HUES6 (cell line): ENCODE results near the gene GRK2.
A peak's percentile ranks its signal among the peaks of the same experiment; 100 is the strongest.

Experiments used
- H3K27ac ChIP-seq: 2 replicates; pipeline ENCODE4 v1.7.0; 2013; ENCODE audit warnings: low read depth, mild to moderate bottlenecking, low read length, inconsistent platforms
- H3K27me3 ChIP-seq: 2 replicates; pipeline ENCODE4 v1.6.1; 2013; ENCODE audit warnings: low read length; ENCODE audit not compliant: control insufficient read depth, insufficient read depth
- H3K36me3 ChIP-seq: 2 replicates; pipeline ENCODE4 v1.6.1; 2013; ENCODE audit warnings: low read length; ENCODE audit not compliant: control insufficient read depth, insufficient read depth
- H3K4me1 ChIP-seq: 2 replicates; pipeline ENCODE4 v1.6.1; 2013; ENCODE audit warnings: low read length; ENCODE audit not compliant: control insufficient read depth, insufficient read depth
- H3K4me3 ChIP-seq: 2 replicates; pipeline ENCODE4 v1.5.1; 2013; ENCODE audit warnings: low read depth, low read length
- H3K9ac ChIP-seq: one replicate; pipeline ENCODE4 v1.6.1; 2013; ENCODE audit warnings: mild to moderate bottlenecking, low read length
- H3K9me3 ChIP-seq: 2 replicates; pipeline ENCODE4 v1.6.1; 2013; ENCODE audit warnings: low read depth, low read length; ENCODE audit not compliant: control insufficient read depth, insufficient read depth

The GRK2 gene

DNA sequence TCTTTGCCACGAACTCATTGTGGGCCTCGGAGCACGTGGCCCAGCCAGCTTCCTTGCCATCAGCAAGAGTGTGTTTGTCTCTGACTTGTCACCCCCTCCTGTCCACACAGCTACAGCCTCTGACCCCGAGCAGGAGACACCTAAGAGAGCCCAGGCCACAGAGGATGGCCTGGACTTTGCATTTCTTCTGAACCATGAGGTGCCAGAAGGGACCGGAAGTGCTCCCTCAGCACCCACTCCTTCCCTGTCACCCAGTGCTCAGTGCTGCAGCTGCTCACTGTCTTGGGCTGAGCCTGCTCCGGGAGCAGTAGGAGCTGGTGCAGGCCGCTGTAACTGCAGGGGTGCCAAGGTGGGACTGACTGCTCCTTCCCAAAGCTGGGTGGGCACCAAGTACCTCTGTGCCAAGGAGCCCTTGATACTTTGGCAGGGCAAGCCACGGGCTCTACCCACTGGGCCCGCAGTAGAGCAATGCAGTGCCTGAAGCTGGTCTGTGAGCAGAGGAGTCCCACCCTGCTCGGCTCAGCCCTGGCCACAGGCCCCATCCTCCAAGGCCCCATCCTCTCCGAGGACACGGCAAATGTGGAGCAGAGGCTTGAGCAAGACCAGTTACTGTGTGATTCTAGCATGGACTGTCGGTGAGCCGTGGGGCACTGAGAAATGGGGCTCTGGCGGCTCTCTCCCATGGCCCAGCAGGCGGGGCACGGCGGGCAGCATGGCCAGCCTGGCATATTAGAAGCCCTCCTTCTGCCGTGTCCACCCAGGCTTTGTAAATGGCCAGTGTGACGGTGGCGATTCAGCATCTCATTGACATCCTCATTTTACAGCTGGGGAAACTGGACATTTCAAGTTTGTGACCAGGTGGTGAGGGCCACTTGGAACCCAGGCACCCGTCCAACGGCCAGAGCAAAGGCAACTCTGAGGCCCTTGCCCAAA is 6.3 kb downstream of the GRK2 start:
- H3K27ac ChIP-seq, result no peak overlapping the region
- H3K9me3 ChIP-seq, result no peaks in the 10 kb centered on the region
- H3K9ac ChIP-seq, result no peak overlapping the region
- peaks cover 57% of the 10 kb centered on the region for H3K4me1 ChIP-seq
- H3K27me3 ChIP-seq, result no peaks in the 10 kb centered on the region
- H3K4me3 ChIP-seq, result no peak overlapping the region
- H3K36me3 ChIP-seq, result peaks cover 12% of the 10 kb centered on the region

DNA sequence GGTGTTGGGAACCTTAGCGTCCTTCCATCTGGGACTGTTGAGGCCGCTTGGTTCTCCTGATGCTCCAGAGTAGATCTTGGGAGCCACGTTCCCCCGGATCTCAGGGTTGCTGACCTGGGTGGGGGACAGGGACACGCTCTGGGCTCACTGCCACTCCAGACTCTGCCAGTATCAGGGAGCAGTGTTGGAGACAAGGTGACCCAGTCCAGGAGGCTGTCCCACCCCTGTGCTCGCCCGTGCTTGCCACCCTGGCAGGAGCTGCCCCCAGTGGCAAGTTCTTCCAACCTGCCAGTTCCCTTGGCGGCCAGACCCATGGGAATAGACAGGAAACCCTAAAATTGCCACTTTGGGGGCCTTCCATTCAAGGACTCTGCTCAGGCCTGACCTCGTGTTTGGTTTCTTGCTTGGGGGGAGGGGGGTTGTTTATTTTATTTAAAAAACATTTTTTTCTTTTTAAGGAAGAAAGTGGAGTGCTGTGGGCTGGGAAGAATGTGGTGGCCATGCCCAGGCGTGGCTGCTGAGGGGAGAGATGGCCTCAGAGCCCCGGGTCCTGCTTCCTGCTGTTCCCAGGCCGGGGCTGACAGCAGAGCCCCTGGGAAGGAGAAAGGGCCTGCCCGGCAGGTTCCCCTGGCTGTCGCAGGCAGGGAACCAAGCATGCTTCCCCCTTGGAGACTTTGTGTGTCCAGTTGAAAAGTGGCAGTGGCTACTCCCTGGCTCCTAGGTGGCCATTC is 7.2 kb downstream of the GRK2 start:
- H3K4me3 ChIP-seq, result no peak overlapping the region
- no peaks in the 10 kb centered on the region for H3K9me3 ChIP-seq
- peaks cover 12% of the 10 kb centered on the region for H3K36me3 ChIP-seq
- peaks cover 57% of the 10 kb centered on the region for H3K4me1 ChIP-seq
- no peaks in the 10 kb centered on the region for H3K27me3 ChIP-seq
- no peak overlapping the region for H3K9ac ChIP-seq
- no peak overlapping the region for H3K27ac ChIP-seq

DNA sequence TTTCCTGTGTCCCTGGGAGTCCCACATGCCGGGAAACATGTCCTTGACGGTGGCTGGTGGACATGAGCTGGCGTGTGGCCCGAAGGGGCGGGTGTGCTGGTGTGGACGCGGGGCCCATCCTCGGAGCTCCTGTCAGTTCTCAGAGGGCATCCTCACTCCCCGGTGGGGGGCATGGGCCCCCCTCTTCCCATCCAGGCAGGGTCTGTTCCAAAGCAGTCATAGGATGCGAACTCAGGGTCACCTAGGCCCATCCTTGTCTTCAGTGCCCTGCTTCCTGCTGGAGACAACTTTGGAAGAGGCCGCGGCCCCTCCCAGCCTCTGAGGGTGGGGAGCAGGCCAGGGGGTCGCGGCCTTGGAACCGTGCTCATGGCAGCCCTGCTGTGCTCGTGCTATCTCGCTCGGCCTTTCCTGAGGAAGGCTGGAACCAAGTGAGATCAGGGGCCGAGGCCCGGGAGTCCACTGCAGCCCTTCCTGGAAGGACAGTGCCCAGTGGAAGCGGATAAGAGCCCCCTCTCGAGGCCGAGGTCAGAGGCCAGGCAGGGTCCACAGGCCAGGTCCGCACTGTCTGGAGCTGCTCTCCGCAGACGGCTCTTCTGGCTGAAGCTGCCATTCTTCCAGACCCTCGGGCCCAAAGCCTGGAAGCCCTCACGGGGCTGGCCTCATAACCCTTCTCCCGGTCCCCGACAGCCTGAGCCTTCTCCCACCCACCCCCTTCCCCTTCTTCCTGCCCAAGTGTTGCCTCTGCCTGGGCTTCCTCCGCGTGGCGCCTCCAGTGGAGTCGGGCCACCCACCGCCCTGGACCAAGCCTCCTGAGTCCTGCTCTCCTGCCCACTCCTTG is 8.7 kb downstream of the GRK2 start:
- Histone ChIP-seq H3K4me3 (no peak overlapping the region), H3K4me1 (peaks cover 44% of the 10 kb centered on the region), H3K9ac (peak overlapping the region; percentile 14), H3K27ac (no peak overlapping the region), H3K36me3 (peaks cover 15% of the 10 kb centered on the region), H3K9me3 (no peaks in the 10 kb centered on the region), H3K27me3 (no peaks in the 10 kb centered on the region)

GRCh38 chr11:67275606-67276409 is 9.5 kb downstream of the GRK2 start:
- no peaks in the 10 kb centered on the region for H3K9me3 ChIP-seq
- H3K9ac ChIP-seq, result peak overlapping the region; percentile 14
- no peaks in the 10 kb centered on the region for H3K27me3 ChIP-seq
- H3K36me3 ChIP-seq, result peaks cover 23% of the 10 kb centered on the region
- H3K4me3 ChIP-seq, result no peak overlapping the region
- H3K27ac ChIP-seq, result no peak overlapping the region
- peaks cover 36% of the 10 kb centered on the region for H3K4me1 ChIP-seq

DNA sequence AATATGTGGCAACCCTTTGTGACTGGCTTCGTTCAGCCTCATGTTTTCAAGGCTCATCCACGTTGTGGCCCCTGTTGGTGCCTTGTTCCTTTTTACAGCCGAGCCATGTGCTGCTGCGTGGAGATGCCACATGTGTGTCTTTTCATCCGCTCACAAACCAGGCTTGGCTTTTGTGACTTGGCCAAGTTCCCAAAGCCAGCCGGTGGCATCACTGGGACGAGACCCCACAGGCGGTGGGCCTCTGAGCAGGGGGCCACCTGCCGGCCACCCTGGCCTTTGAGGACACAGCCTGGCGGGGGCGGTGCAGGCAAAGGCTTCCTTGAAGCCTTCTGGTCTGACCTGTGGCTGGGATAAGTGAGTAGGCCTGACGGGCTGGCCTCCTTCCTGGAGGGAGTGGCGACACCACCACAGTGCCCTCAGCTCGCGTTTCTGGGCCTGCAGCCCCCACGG is 10.5 kb downstream of the GRK2 start:
- Histone ChIP-seq H3K36me3 (peaks cover 33% of the 10 kb centered on the region), H3K4me1 (peaks cover 26% of the 10 kb centered on the region), H3K9me3 (no peaks in the 10 kb centered on the region), H3K4me3 (peak overlapping the region; percentile 39), H3K9ac (peak overlapping the region; percentile 60), H3K27ac (peak overlapping the region; percentile 86), H3K27me3 (no peaks in the 10 kb centered on the region)

DNA sequence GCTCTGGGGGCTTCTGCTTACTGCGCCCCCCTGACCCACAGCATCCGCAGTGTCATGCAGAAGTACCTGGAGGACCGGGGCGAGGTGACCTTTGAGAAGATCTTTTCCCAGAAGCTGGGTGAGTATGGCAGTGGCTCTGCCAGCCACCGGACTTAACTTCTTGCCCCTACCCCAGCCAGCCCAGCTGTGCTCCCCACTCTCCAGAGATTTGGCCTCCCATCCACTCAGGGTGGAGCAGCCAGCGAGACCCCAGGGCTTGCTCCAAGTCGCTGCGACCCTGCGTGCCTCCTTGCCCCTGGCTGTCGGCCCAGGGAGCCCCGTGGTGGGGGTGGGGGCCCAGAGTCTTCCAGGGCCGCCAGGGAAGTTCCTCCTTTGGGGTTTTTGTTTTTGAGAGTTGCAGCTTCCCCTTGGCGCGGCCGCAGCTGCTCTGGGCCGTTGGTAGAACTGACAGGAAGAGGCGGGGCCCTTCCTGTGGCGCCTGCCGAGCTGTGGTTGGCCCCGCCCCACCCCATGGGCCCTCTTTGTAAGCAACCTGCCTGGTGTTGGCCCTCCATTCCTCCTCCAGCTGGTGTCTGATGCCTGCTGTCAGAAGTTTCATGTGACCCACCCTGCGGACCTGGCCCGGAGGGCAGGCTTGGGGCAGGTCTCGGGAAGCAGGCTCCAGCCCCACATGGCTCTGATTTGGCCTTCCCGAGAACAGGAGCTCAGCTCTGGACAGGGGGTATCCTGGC is 11.1 kb downstream of the GRK2 start:
- Histone ChIP-seq H3K9ac (peak overlapping the region; percentile 60), H3K9me3 (no peaks in the 10 kb centered on the region), H3K27me3 (no peaks in the 10 kb centered on the region), H3K4me1 (peaks cover 25% of the 10 kb centered on the region), H3K36me3 (peaks cover 39% of the 10 kb centered on the region), H3K4me3 (peak overlapping the region; percentile 39), H3K27ac (peak overlapping the region; percentile 86)

DNA sequence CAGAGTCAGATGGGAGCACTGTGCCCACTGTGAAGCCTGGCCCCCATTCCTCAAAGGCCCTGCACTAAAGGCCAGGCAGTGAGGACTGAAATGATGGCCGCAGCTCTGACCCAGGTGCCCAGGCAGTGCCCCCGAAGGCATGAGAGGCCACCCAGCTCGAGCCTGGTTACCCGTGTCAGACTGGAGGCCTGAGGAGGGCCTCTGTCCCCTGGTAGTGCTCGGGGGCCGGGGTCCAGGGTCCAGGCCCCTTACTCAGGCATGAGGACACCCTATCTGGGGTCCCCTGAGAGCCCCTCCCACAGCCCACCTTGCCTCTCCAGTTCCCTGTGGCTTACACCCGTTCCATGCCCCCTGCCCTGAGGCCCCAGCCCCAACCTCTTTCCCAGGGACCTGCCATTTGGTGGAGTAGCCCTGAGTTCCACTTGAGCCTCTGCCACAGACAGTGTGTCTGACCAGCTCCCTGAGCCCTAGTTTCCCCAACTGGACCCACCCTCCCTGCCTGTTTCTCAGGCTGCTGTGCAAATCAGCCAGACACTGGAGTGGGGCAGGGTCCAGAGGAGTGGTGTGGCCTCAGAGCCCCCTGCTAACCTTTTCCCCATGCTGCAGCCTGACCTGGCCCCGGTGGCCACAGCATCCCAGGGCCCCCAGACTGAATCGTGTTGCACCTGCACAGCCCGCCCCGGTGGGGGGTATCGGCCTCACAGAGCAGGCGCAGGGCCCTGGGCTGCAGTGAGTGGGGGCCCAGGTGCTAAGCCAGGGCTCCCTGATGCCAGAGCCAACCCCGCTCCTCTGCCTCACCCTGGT is 12.1 kb downstream of the GRK2 start:
- Histone ChIP-seq H3K27me3 (no peaks in the 10 kb centered on the region), H3K4me3 (no peak overlapping the region), H3K9me3 (no peaks in the 10 kb centered on the region), H3K9ac (peak overlapping the region; percentile 22), H3K27ac (0 out of 2 replicates have a peak overlapping the region, but pooled peaks have one; percentile 52), H3K36me3 (peaks cover 48% of the 10 kb centered on the region), H3K4me1 (peaks cover 22% of the 10 kb centered on the region)

GRCh38 chr11:67278939-67279588 is 12.8 kb downstream of the GRK2 start:
- no peak overlapping the region for H3K4me3 ChIP-seq
- H3K27me3 ChIP-seq, result no peaks in the 10 kb centered on the region
- H3K27ac ChIP-seq, result no peak overlapping the region
- peaks cover 22% of the 10 kb centered on the region for H3K4me1 ChIP-seq
- H3K9ac ChIP-seq, result no peak overlapping the region
- H3K36me3 ChIP-seq, result peaks cover 55% of the 10 kb centered on the region
- no peaks in the 10 kb centered on the region for H3K9me3 ChIP-seq
